Breast epithelium (tissue), 3 donors: Measurements from ENCODE around the gene ZNF813.

Source experiments
- CTCF ChIP-seq, 3 donors: fragments of 450-650 bp; IDR thresholded peaks; one replicate each; pipeline ENCODE4 v1.5.1; 2016 to 2017; ENCODE audit warnings: antibody characterized with exemption in 3 of 3, mild to moderate bottlenecking in 3 of 3, moderate library complexity in 3 of 3
- POLR2A ChIP-seq: fragments of 450-650 bp; IDR thresholded peaks from one replicate; pipeline ENCODE4 v1.6.1; 2016; ENCODE audit warnings: antibody characterized with exemption, mild to moderate bottlenecking, moderate library complexity
- POLR2AphosphoS5 ChIP-seq, 3 donors: sonication (generic); formaldehyde crosslinking; IDR thresholded peaks; one replicate each; pipeline ENCODE4 v1.6.1; 2017; ENCODE audit warnings: antibody characterized with exemption in 3 of 3

- no peak for TF ChIP-seq CTCF (IDR thresholded peaks at IDR 0.05)
- no peak for TF ChIP-seq POLR2A
- no peak for TF ChIP-seq POLR2AphosphoS5 (IDR thresholded peaks at IDR 0.05)
Measured at GRCh38 chr19:53540091-53540490, 72.6 kb downstream of the ZNF813 start.
